Right kidney (tissue), 1 donor: ENCODE measurements around the gene CAPN2.
"Not testable (repeated sequence)": the region's sequence is repeated elsewhere in the genome, so short reads cannot be mapped to it uniquely, and the experiment has no call there.

Experiments
- DNase-seq: peaks from one replicate; pipeline ENCODE4 v3.0.0-alpha.2; 2016

The CAPN2 gene

GRCh38 chr1:223716302-223716862 lies 4.0 kb downstream of the CAPN2 start:
- no peak for DNase-seq

GRCh38 chr1:223717123-223717522 lies 4.8 kb downstream of the CAPN2 start:
- DNase-seq, result no peak

DNA sequence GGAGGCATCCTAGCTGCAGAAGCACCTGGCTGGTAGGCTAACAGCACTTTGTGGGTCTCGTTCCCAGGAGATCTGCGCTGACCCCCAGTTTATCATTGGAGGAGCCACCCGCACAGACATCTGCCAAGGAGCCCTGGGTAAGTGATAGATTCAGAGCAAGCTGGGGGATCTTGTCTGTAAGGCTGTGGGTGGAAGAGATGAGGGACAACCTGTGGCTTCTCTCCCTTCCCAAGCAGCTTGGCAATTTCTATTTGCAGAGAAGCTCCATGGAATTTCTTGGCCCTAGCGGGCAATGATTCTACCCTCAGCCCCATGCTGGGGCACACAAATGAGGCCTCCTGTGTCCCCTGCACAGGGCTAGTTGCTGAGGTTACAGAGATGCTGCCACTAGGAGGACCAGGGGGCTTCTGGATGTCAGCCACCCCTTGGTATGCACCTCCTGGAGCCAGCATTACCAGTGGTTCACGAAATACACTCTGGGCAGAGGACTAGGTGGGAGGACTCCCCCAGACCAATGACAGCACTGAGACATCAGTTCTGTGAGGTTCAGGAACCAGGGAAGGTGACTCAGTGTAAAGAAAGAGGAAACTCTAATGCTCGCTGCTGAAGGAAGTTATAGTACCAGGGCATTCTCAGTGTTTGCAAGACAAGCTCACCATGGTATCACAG lies 5.5 kb downstream of the CAPN2 start:
- no peak for DNase-seq

- no peak for DNase-seq
Measured at GRCh38 chr1:223718850-223719249, 6.5 kb downstream of the CAPN2 start.

DNA sequence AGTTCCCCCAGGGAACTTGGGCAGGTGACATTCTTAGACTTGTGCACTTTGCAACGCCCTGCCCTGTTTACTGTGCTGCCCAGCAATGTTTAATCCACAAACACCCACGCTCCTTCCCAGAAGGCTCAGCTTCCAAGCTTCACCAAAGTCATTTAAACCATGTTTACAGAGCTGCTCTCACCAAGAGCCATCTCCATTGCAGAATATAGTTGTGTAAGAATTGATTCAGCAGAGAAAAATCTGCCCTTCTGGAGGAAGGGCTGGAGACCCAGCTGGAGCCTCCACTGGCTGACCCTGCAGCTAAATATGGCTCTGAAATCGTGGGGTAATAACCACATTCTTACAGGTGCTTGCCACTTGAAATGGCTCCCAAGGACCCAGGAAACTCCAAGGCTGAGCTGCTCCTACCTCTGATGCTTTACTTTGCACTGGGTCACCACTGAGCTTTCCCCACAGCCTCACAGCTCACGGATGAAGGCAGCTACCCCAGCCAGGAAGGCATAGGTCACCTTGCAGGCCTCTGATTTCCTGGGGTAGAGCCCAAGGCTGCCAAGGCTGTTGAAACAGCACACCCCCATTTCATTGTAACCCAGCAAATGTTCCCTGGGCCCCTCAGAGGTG lies 8.7 kb downstream of the CAPN2 start:
- no peak for DNase-seq

DNA sequence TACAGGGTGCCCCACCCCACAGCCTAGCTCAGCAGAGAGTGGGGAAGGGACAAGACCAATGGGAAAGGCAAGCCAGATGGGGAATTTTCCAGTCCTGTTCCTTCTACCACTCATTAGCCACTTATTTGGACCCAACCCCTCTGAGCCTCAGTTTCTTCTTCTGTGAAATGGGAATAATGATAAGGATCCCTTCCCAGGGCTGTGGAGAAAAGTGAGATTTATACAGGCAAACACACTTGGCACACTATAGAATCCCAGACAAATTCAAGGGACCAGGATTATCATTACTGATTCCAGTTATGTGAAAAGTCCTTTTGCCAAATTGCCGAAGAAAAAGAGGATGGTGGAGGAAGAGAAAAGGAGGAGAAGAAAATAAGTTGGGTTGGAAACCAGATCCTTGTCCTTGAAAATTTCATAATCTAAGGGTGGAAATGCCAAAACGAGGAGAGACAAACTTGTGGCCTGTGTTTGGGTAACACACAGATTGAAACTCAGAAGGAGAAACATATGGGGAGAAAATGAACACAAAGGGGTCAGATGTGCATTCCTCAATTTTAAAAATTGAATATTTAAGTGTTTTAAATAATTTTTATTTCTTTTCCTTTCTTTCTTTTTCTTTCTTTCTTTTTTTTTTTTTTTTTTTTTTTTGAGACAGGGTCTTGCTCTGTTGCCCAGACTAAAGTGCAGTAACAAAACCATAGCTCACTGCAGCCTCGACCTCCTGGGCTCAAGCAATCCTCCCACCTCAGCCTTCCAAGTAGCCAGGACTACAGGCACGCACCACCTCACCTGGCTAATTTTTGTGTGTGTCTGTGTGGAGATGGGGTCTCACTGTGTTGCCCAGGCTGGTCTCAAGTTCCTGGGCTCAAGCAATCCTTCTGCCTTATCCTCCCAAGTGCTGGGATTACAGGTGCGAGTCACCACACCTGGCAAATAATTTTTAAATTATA lies 9.6 kb downstream of the CAPN2 start:
- DNase-seq, result no peak

- no peak for DNase-seq
Measured at GRCh38 chr1:223723351-223723904, 11.1 kb downstream of the CAPN2 start.

DNA sequence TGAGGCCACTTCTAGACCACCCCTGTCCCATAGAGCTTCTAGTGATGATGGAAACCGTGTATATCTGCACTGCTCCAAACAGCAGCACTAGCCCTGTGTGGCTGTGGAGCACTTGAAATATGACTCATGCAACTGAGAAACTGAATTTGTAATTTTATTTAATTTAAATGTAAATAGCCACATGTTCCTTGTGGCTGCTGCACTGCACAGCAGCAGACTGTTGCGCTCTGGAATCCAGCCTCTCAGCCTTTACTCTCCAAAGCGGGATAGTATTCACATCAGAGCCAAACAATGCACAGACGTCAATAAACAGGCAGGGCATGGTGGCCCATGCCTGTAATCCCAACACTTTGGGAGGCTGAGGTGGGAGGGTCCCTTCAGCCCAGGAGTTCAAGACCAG lies 12.0 kb downstream of the CAPN2 start:
- DNase-seq, result no peak

GRCh38 chr1:223725578-223725977 lies 13.2 kb downstream of the CAPN2 start:
- no peak for DNase-seq

- DNase-seq, result no peak
Measured at GRCh38 chr1:223726380-223727001, 14.2 kb downstream of the CAPN2 start.

- DNase-seq, result no peak
Measured at GRCh38 chr1:223727541-223727940, 15.2 kb downstream of the CAPN2 start.

DNA sequence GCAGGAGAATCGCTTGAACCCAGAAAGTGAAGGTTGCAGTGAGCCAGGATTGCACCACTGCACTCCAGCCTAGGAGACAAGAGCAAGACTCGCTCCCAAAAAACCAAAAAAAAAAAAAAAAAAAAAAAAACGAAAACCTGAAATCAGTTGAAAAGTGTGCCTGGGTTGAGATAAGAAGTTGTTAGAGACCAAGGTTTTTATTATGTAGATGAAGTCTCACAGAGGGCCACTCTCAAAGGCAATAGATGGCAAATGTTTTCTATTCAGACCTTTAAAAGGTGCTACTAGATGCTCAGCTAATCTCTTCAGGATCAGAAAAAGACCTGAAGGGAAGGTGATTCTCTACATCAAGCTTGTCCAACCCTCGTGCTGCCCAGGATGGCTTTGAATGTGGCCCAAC lies 17.6 kb downstream of the CAPN2 start:
- no peak for DNase-seq

DNA sequence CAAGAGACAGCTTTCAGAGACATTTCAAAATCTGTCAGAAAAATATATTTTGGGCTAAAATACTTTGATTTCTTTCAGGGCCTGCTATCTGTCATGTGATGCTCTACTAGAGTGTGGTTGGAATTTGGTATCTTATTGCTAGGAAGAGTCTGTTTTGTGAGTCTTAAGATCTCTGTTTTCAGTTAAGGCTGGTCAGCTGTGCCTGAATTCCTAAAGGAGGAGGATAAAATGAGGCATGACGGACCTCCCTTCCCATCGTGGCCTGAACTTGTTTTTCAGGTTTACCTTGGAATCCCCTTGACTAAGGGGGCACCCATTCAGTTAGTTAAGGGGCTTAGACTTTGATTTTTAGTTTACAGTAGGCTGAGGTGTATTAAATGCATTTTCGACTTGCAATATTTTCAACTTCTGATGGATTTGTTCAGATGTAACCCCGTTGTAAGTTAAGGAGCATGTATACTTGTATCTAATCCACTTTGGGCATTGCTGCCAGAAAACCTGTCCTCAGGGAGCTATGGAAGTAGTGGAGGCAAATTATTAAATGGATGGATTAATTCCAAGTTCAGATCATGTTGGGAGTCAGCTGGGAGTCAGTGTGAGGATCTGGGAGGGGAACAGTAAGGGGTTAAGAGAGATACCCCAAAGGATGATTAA lies 18.3 kb downstream of the CAPN2 start:
- DNase-seq, result no peak

GRCh38 chr1:223731133-223731770 lies 18.9 kb downstream of the CAPN2 start:
- DNase-seq, result no peak

- DNase-seq, result no peak
Measured at GRCh38 chr1:223732993-223733798, 20.9 kb downstream of the CAPN2 start.

GRCh38 chr1:223733898-223734852 lies 21.8 kb downstream of the CAPN2 start:
- peak; percentile 47 for DNase-seq

DNA sequence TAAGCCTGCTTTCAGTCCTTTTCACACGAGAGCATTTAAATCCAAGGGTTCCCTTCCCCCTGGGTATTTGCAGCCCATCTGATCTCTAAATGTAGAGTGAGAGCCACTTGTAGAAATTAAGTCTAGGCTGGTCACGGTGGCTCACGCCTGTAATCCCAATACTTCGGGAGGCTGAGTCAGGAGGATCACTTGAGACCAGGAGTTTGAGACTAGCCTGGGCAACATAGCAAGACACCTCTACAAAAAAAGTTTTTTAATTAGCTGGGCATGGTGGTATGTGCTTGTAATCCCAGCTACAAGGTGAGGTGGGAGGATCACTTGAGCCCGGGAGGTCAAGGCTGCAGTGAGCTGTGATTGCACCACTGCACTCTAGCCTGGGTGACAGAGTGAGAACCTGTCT lies 24.3 kb downstream of the CAPN2 start:
- DNase-seq, result not testable (repeated sequence)

DNA sequence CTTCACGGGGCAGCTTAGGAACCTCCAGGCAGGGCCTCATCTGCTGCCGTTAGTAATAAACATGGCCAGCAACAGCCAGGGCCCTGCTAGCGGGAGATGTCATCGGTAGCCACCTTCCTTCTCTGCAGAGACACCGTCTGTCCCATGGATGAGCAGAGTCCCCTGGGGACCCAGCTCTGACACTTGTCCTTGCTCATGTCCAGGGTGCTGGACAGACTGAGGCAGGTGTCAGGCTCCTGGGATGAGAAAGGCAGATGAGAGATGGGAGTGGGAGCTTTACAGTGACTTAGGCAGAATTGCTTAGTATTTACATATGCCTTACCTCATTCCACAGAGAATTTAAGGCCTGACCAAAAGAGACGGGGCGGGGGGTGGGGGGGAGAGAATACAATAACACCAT lies 25.0 kb downstream of the CAPN2 start:
- DNase-seq, result no peak
